GM12878 (cell line): ENCODE data around the gene MGRN1. TPM values are rescaled to one million over a fixed set of nuclear protein-coding genes. Genes with fewer than 3 reads are reported as not detected.

Source experiments
- ATAC-seq: fragments of 200-7000 bp; cut with Tn5 transposase; 3 replicates; pipeline ENCODE4 v1.9.1; 2020; ENCODE audit warnings: mild to moderate bottlenecking, moderate library complexity
- BruUV-seq: library from RNA; stranded (reverse); fragments of 400-500 nt; replicated peaks from 2 replicates; lab custom pipeline; 2021; lab: Mats Ljungman, UMichigan
- CTCF ChIA-PET: fragments of 300-600 bp; sonication (Branson Sonifier 250); formaldehyde crosslinking; extraction: SDS; loops from one replicate; lab custom pipeline; 2021; ENCODE audit warnings: inconsistent platforms; lab: Yijun Ruan, JAX
- POLR2A ChIA-PET: fragments of 350-600 bp; formaldehyde crosslinking; extraction: SDS; loops from one replicate; lab custom pipeline; 2021; ENCODE audit warnings: inconsistent platforms; lab: Charles Lee
- RAD21 ChIA-PET: fragments of 300-600 bp; sonication (Branson Sonifier 250); formaldehyde crosslinking; loops from one replicate; lab custom pipeline; 2023; ENCODE audit warnings: antibody characterized with exemption; ENCODE audit not compliant: unreplicated experiment; lab: Charles Lee
- SMC1A ChIA-PET: fragments of 300-600 bp; sonication (Branson Sonifier 250); formaldehyde crosslinking; loops from one replicate; lab custom pipeline; 2023; ENCODE audit not compliant: unreplicated experiment, uncharacterized antibody; lab: Charles Lee
- DNase-seq: peaks from one replicate; pipeline ENCODE4 v3.0.0-alpha.2; 2011; ENCODE audit warnings: low read depth, low spot score
- FAIRE-seq: peaks from 3 replicates; lab custom pipeline; 2011; peaks lifted over from hg19 to GRCh38; lab: Jason Lieb, UNC
- H2AFZ ChIP-seq: 2 replicates; pipeline ENCODE4 v1.6.0; 2011; ENCODE audit warnings: low read depth, low read length, control low read depth; ENCODE audit not compliant: control insufficient read depth
- H3K27ac ChIP-seq: 2 replicates; pipeline ENCODE4 v1.5.1; 2011; ENCODE audit warnings: control low read depth; ENCODE audit not compliant: control insufficient read depth, insufficient read depth
- H3K27me3 ChIP-seq, 2 experiments: replicated peaks in 1 of 2; 2 replicates each; pipeline versions ENCODE4 v1.6.0 to v1.6.1; 2011; ENCODE audit warnings: low read length in 1 of 2; ENCODE audit not compliant: control insufficient read depth in 2 of 2, insufficient read depth in 2 of 2
- H3K36me3 ChIP-seq, 2 experiments: 2 replicates each; pipeline ENCODE4 v1.5.1; 2011; ENCODE audit warnings: low read length in 1 of 2; ENCODE audit not compliant: control insufficient read depth in 2 of 2, insufficient read depth in 2 of 2
- H3K4me1 ChIP-seq: 2 replicates; pipeline ENCODE4 v1.6.1; 2011; ENCODE audit warnings: mild to moderate bottlenecking, low read length, moderate library complexity, mixed read lengths; ENCODE audit not compliant: control insufficient read depth, insufficient read depth
- H3K4me2 ChIP-seq: 2 replicates; pipeline ENCODE4 v1.6.0; 2011; ENCODE audit warnings: control low read depth; ENCODE audit not compliant: control insufficient read depth, insufficient read depth
- H3K4me3 ChIP-seq: fragments of 200-600 bp; sonication (generic); 2 replicates; pipeline ENCODE4 v1.5.1; 2016
- H3K79me2 ChIP-seq: 2 replicates; pipeline ENCODE4 v1.6.0; 2011; ENCODE audit warnings: low read length; ENCODE audit not compliant: control insufficient read depth, insufficient read depth
- H3K9ac ChIP-seq: 2 replicates; pipeline ENCODE4 v1.8.0; 2011; ENCODE audit warnings: low read length, control low read depth, mixed read lengths; ENCODE audit not compliant: control insufficient read depth, insufficient read depth
- H3K9me3 ChIP-seq: replicated peaks from 3 replicates; pipeline ENCODE4 v1.5.1; 2011; ENCODE audit warnings: mild to moderate bottlenecking, low read length; ENCODE audit not compliant: control insufficient read depth, insufficient read depth
- H4K20me1 ChIP-seq: 2 replicates; pipeline ENCODE4 v1.6.0; 2011; ENCODE audit not compliant: control insufficient read depth, insufficient read depth
- BHLHE40 ChIP-seq, 2 experiments: fragments of 450-650 bp in 1 of 2; IDR thresholded peaks; 2 replicates each; pipeline ENCODE4 v1.6.1; 2011 to 2017; ENCODE audit warnings: low read depth in 2 of 2, borderline replicate concordance in 1 of 2, improper control_type of control experiment in 1 of 2, low read length in 1 of 2, mild to moderate bottlenecking in 1 of 2
- MLLT1 ChIP-seq: fragments of 450-650 bp; IDR thresholded peaks from 2 replicates; pipeline ENCODE4 v1.6.1; 2016; ENCODE audit warnings: mild to moderate bottlenecking
- POLR2A ChIP-seq: IDR thresholded peaks from 2 replicates; pipeline ENCODE4 v1.6.1; 2011; ENCODE audit warnings: low read depth, mild to moderate bottlenecking, low read length
- SMAD5 ChIP-seq: IDR thresholded peaks from 2 replicates; pipeline ENCODE4 v1.6.1; 2016; ENCODE audit warnings: antibody characterized with exemption, low read depth
- SREBF1 ChIP-seq: IDR thresholded peaks from 2 replicates; pipeline ENCODE4 v1.6.1; 2012; ENCODE audit warnings: mild to moderate bottlenecking, low read length
- WGBS: methylation state at CpG from one replicate; pipeline ENCODE4 v1.1.6; 2016; ENCODE audit warnings: low lambda C conversion rate; ENCODE audit not compliant: insufficient replicate concordance, insufficient coverage; ENCODE audit errors: missing lambda C conversion rate; 5-methylcytosine and 5-hydroxymethylcytosine counted together
- in situ Hi-C: fragments of 300-500 bp; cut with MboI; formaldehyde crosslinking; loops from 9 replicates; pipeline ENCODE4 v1.14.3; 2018; ENCODE audit warnings: mixed read lengths
- intact Hi-C: fragments of 100-400 bp; cut with micrococcal nuclease; formaldehyde crosslinking; loops from one replicate; pipeline ENCODE4 v1.14.2; 2022; ENCODE audit not compliant: unreplicated experiment
- polyA plus RNA-seq, 11 experiments: library from polyadenylated mRNA; depleted of rRNA in 4 of 11; unstranded in 6 of 11; stranded (reverse) in 5 of 11; fragments of >200 nt; fragmentation: Nextera tagmentation in 4 of 11; fragmentation: Illumina TruSeq in 1 of 11; extraction: Ambion mirVana in 4 of 11; extraction: Trizol in 1 of 11; gene quantifications; 1 replicate in 1 of 11; 2 replicates in 10 of 11; pipeline versions ENCODE4 v1.2.1 to v1.2.3, GENCODE V29; 2011 to 2016; ENCODE audit warnings: inconsistent platforms in 2 of 11, missing spikeins in 2 of 11, low read depth in 1 of 11
- total RNA-seq, 4 experiments: library from RNA; depleted of rRNA in 3 of 4; stranded (reverse); fragments of >200 nt in 3 of 4; fragmentation: Illumina TruSeq in 1 of 4; extraction: Trizol in 1 of 4; gene quantifications; 2 replicates each; pipeline versions ENCODE4 v1.2.1 to v1.2.3, GENCODE V29; 2013 to 2021

Gene MGRN1
- total and polyA plus RNA-seq, 10 of the 15 experiments (the other 5 are each of a cell fraction or from before 2014, with no cell fraction given): 0.35 to 86.7 (median 14.6) TPM

- Histone ChIP-seq H2AFZ (no peak overlapping the region), H3K4me3 (no peak overlapping the region), H3K27ac (no peak overlapping the region), H3K36me3 (peaks cover 5 to 36% of the 10 kb centered on the region in 2 experiments; a peak in 3 of 4 replicates), H3K4me2 (no peak overlapping the region), H3K9me3 (no peaks in the 10 kb centered on the region), H3K79me2 (peaks cover 11% of the 10 kb centered on the region), H4K20me1 (no peaks in the 10 kb centered on the region), H3K27me3 (no peaks in the 10 kb centered on the region), H3K4me1 (peaks cover 12% of the 10 kb centered on the region), H3K9ac (no peak overlapping the region)
- 86% methylated on average over 19 of the region's 19 CpGs for WGBS
- no TSS peak for BruUV-seq
- TF ChIP-seq MLLT1: no peak
- peak; percentile 22; the same call in 1 of the 2 replicates for TF ChIP-seq POLR2A
- TF ChIP-seq SMAD5: no peak
- no peak for TF ChIP-seq SREBF1
- TF ChIP-seq BHLHE40 (IDR thresholded peaks at IDR 0.05; ENCODE audit: borderline replicate concordance in 1 of 2, low read depth in 2 of 2, low read length in 1 of 2): no peak
- ChIA-PET CTCF (interaction anchor here (1.0 to 1.8 kb wide), 2 partner anchors 39 to 293 kb away, joined by 4 to 9 read pairs; partner anchors contain the start of genes ANKS3 and DNAAF8), SMC1A (interaction anchor here (1.2 kb wide), 1 partner anchor 39 kb away, joined by 3 read pairs; no protein-coding TSS in a partner anchor), POLR2A (interaction anchor here (0.6 kb wide), 1 partner anchor 766 kb away, joined by 3 read pairs; no protein-coding TSS in a partner anchor), RAD21 (interaction anchor here (1.5 kb wide), 1 partner anchor 106 kb away, joined by 4 read pairs; the partner anchor contains the start of gene ROGDI)
- DNase-seq (no peak), ATAC-seq (no peak), FAIRE-seq (no peak)
- intact Hi-C loops: no loop called here
- in situ Hi-C loops: no loop called here
Observed at GRCh38 chr16:4696172-4696904, 71.7 kb downstream of the MGRN1 start.
